Measurements from ENCODE around the gene GEN1.

GEN1 gene

GRCh38 chr2:17793803-17794354, 39.9 kb downstream of the GEN1 start:
- no peak for DNase-seq (ENCODE audit: low read depth in 1 of 2, low spot score in 1 of 2)

GRCh38 chr2:17795309-17795708, 41.4 kb downstream of the GEN1 start:
- DNase-seq (ENCODE audit: low read depth in 1 of 2, low spot score in 1 of 2): no peak

- no peak for DNase-seq (ENCODE audit: low read depth in 1 of 2, low spot score in 1 of 2)
Measured at GRCh38 chr2:17798338-17798737, 44.4 kb downstream of the GEN1 start.

GRCh38 chr2:17799301-17800120, 45.6 kb downstream of the GEN1 start:
- no peak for DNase-seq (ENCODE audit: low read depth in 1 of 2, low spot score in 1 of 2)

- no peak for DNase-seq (ENCODE audit: low read depth in 1 of 2, low spot score in 1 of 2)
Measured at GRCh38 chr2:17800219-17800618, 46.3 kb downstream of the GEN1 start.

GRCh38 chr2:17800693-17801458, 46.9 kb downstream of the GEN1 start:
- DNase-seq (ENCODE audit: low read depth in 1 of 2, low spot score in 1 of 2): no peak

GRCh38 chr2:17803497-17803896, 49.6 kb downstream of the GEN1 start:
- no peak for DNase-seq (ENCODE audit: low read depth in 1 of 2, low spot score in 1 of 2)

GRCh38 chr2:17804358-17804757, 50.4 kb downstream of the GEN1 start:
- no peak for DNase-seq (ENCODE audit: low read depth in 1 of 2, low spot score in 1 of 2)

- DNase-seq (ENCODE audit: low read depth in 1 of 2, low spot score in 1 of 2): no peak
Measured at GRCh38 chr2:17805166-17805565, 51.2 kb downstream of the GEN1 start.

GRCh38 chr2:17805717-17806363, 51.9 kb downstream of the GEN1 start:
- DNase-seq (ENCODE audit: low read depth in 1 of 2, low spot score in 1 of 2): no peak

- no peak for DNase-seq (ENCODE audit: low read depth in 1 of 2, low spot score in 1 of 2)
Measured at GRCh38 chr2:17813010-17813741, 59.2 kb downstream of the GEN1 start.

- no peak for DNase-seq (ENCODE audit: low read depth in 1 of 2, low spot score in 1 of 2)
Measured at GRCh38 chr2:17813742-17814473, 60.0 kb downstream of the GEN1 start.

GRCh38 chr2:17814601-17815000, 60.7 kb downstream of the GEN1 start:
- no peak for DNase-seq (ENCODE audit: low read depth in 1 of 2, low spot score in 1 of 2)

- DNase-seq (ENCODE audit: low read depth in 1 of 2, low spot score in 1 of 2): no peak
Measured at GRCh38 chr2:17815468-17816184, 61.7 kb downstream of the GEN1 start.

GRCh38 chr2:17816396-17817245, 62.7 kb downstream of the GEN1 start, which contains the start of gene MSGN1:
Gene MSGN1 (plus strand): TSS chr2:17816460. CDS start chr2:17816519, 59 bp downstream.
- no peak for DNase-seq (ENCODE audit: low read depth in 1 of 2, low spot score in 1 of 2)

GRCh38 chr2:17818235-17818815, 64.4 kb downstream of the GEN1 start:
- DNase-seq (ENCODE audit: low read depth in 1 of 2, low spot score in 1 of 2): no peak

GRCh38 chr2:17821080-17821479, 67.1 kb downstream of the GEN1 start:
- DNase-seq (ENCODE audit: low read depth in 1 of 2, low spot score in 1 of 2): no peak
